GM23248 (cell line): ENCODE measurements around the gene NRP1. TPM values are rescaled to one million over a fixed set of nuclear protein-coding genes. Genes with fewer than 3 reads are reported as not detected.

Experiments used
- DNase-seq: peaks from one replicate; pipeline ENCODE4 v3.0.0-alpha.2; 2015
- H2AFZ ChIP-seq: fragments of 200-600 bp; sonication (generic); 2 replicates; pipeline ENCODE4 v1.6.1; 2016; ENCODE audit warnings: antibody characterized with exemption
- H3F3A ChIP-seq: fragments of 200-600 bp; sonication (generic); 2 replicates; pipeline ENCODE4 v1.6.1; 2016; ENCODE audit warnings: mild to moderate bottlenecking, antibody characterized with exemption, mixed run types; ENCODE audit not compliant: insufficient read depth
- H3K27ac ChIP-seq: fragments of 200-600 bp; sonication (generic); 2 replicates; pipeline ENCODE4 v1.5.1; 2016; ENCODE audit warnings: mild to moderate bottlenecking
- H3K27me3 ChIP-seq: fragments of 200-600 bp; sonication (generic); replicated peaks from 2 replicates; pipeline ENCODE4 v1.6.1; 2016; ENCODE audit warnings: mild to moderate bottlenecking; ENCODE audit not compliant: insufficient read depth
- H3K36me3 ChIP-seq: fragments of 200-600 bp; sonication (generic); 2 replicates; pipeline ENCODE4 v1.6.1; 2016; ENCODE audit warnings: low read depth, mild to moderate bottlenecking
- H3K4me1 ChIP-seq: fragments of 200-600 bp; sonication (generic); 2 replicates; pipeline ENCODE4 v1.6.1; 2016; ENCODE audit warnings: mild to moderate bottlenecking; ENCODE audit not compliant: insufficient read depth
- H3K4me2 ChIP-seq: fragments of 200-600 bp; sonication (generic); one replicate; pipeline ENCODE4 v1.6.1; 2016; ENCODE audit warnings: mild to moderate bottlenecking; ENCODE audit not compliant: unreplicated experiment
- H3K4me3 ChIP-seq: fragments of 200-600 bp; sonication (generic); 2 replicates; pipeline ENCODE4 v1.5.1; 2016; ENCODE audit warnings: mild to moderate bottlenecking
- H3K79me2 ChIP-seq: fragments of 200-600 bp; sonication (generic); 2 replicates; pipeline ENCODE4 v1.6.1; 2016; ENCODE audit warnings: mild to moderate bottlenecking; ENCODE audit not compliant: insufficient read depth
- H3K9ac ChIP-seq: fragments of 200-600 bp; sonication (generic); 2 replicates; pipeline ENCODE4 v1.6.1; 2016; ENCODE audit warnings: mild to moderate bottlenecking
- H3K9me2 ChIP-seq: fragments of 200-600 bp; sonication (generic); 2 replicates; pipeline ENCODE4 v1.6.1; 2016; ENCODE audit warnings: mixed run types, mild to moderate bottlenecking, moderate library complexity; ENCODE audit not compliant: insufficient read depth
- H3K9me3 ChIP-seq: fragments of 200-600 bp; sonication (generic); one replicate; pipeline ENCODE4 v1.6.1; 2017; ENCODE audit warnings: low read depth
- H4K20me1 ChIP-seq: fragments of 200-600 bp; sonication (generic); 2 replicates; pipeline ENCODE4 v1.6.0; 2016; ENCODE audit not compliant: insufficient read depth
- EZH2 ChIP-seq: fragments of 200-600 bp; sonication (generic); IDR thresholded peaks from 2 replicates; pipeline ENCODE4 v1.6.1; 2018; ENCODE audit warnings: antibody characterized with exemption, mild to moderate bottlenecking; ENCODE audit not compliant: insufficient read depth, poor library complexity, severe bottlenecking
- EZH2phosphoT487 ChIP-seq: fragments of 200-600 bp; sonication (generic); IDR thresholded peaks from 2 replicates; pipeline ENCODE4 v1.6.1; 2018; ENCODE audit warnings: antibody characterized with exemption, moderate library complexity, mild to moderate bottlenecking, low read depth; ENCODE audit not compliant: insufficient read depth
- WGBS, 2 experiments: methylation state at CpG; one replicate each; pipeline ENCODE4 v1.1.6; 2015 to 2017; ENCODE audit warnings: low lambda C conversion rate in 2 of 2, low coverage in 1 of 2; ENCODE audit errors: missing lambda C conversion rate in 2 of 2; 5-methylcytosine and 5-hydroxymethylcytosine counted together
- in situ Hi-C: fragments of 300-500 bp; cut with MboI; formaldehyde crosslinking; loops from 2 replicates; pipeline ENCODE4 v1.15.0; 2020
- polyA plus RNA-seq: library from polyadenylated mRNA; unstranded; fragments of >200 nt; fragmentation: Nextera tagmentation; extraction: Ambion mirVana; gene quantifications from 2 replicates; pipeline ENCODE4 v1.2.1, GENCODE V29; 2016
- total RNA-seq: library from RNA; depleted of rRNA; stranded (reverse); fragments of >200 nt; shearing (Covaris generic); gene quantifications from 2 replicates; pipeline ENCODE4 v1.2.3, GENCODE V29; 2014

The NRP1 gene
- total and polyA plus RNA-seq, 2 experiments from 2014 or later = 152 to 175 TPM

- H3K4me2 ChIP-seq = no peak overlapping the region
- no peaks in the 10 kb centered on the region for H3K9me3 ChIP-seq
- H3F3A ChIP-seq = peaks cover 45% of the 10 kb centered on the region
- H3K27me3 ChIP-seq = no peaks in the 10 kb centered on the region
- 81 to 95% methylated on average over 1 of the region's 1 CpG for WGBS, 2 experiments
- H3K27ac ChIP-seq = no peak overlapping the region
- no peaks in the 10 kb centered on the region for H4K20me1 ChIP-seq
- in situ Hi-C loops = no loop called here
- no peak overlapping the region for H3K4me3 ChIP-seq
- no peak for TF ChIP-seq EZH2
- no peak for TF ChIP-seq EZH2phosphoT487
- no peak overlapping the region for H2AFZ ChIP-seq
- 0 out of 2 replicates have a peak, but pooled peaks cover 8% of the 10 kb centered on the region for H3K36me3 ChIP-seq
- H3K79me2 ChIP-seq = peaks cover 5% of the 10 kb centered on the region; the same call in 1 of the 2 replicates
- peaks cover 27% of the 10 kb centered on the region for H3K4me1 ChIP-seq
- H3K9me2 ChIP-seq = no peaks in the 10 kb centered on the region
- DNase-seq = peak; percentile 36
- no peak overlapping the region for H3K9ac ChIP-seq
Measured at GRCh38 chr10:33190406-33190805, 144.1 kb downstream of the NRP1 start.

- TF ChIP-seq EZH2phosphoT487 (no peak), EZH2 (no peak)
- in situ Hi-C loops = no loop called here
Measured at GRCh38 chr10:33189808-33190207, 144.7 kb downstream of the NRP1 start.

GRCh38 chr10:33189363-33189762 lies 145.1 kb downstream of the NRP1 start:
- H4K20me1 ChIP-seq = no peaks in the 10 kb centered on the region
- H3K9ac ChIP-seq = no peak overlapping the region
- H3F3A ChIP-seq = peaks cover 41% of the 10 kb centered on the region
- H3K9me2 ChIP-seq = no peaks in the 10 kb centered on the region
- H3K79me2 ChIP-seq = peaks cover 5% of the 10 kb centered on the region; the same call in 1 of the 2 replicates
- H3K9me3 ChIP-seq = no peaks in the 10 kb centered on the region
- H3K4me1 ChIP-seq = peaks cover 16% of the 10 kb centered on the region
- no peak for TF ChIP-seq EZH2
- H3K27ac ChIP-seq = no peak overlapping the region
- DNase-seq = no peak
- in situ Hi-C loops = no loop called here
- H3K4me2 ChIP-seq = no peak overlapping the region
- no peaks in the 10 kb centered on the region for H3K27me3 ChIP-seq
- H3K36me3 ChIP-seq = peaks cover 13% of the 10 kb centered on the region; the same call in 1 of the 2 replicates
- 90 to 92% methylated on average over 6 of the region's 6 CpGs for WGBS, 2 experiments
- no peak overlapping the region for H2AFZ ChIP-seq
- no peak overlapping the region for H3K4me3 ChIP-seq

More at GRCh38 chr10:33189808-33190207, 144.7 kb downstream of the NRP1 start:
- no peak for DNase-seq
- Histone ChIP-seq H4K20me1 (no peaks in the 10 kb centered on the region), H3K4me2 (no peak overlapping the region), H3K4me1 (peaks cover 21% of the 10 kb centered on the region), H3K9ac (no peak overlapping the region), H3K36me3 (peaks cover 13% of the 10 kb centered on the region; the same call in 1 of the 2 replicates), H3K9me3 (no peaks in the 10 kb centered on the region), H3K79me2 (peaks cover 5% of the 10 kb centered on the region; the same call in 1 of the 2 replicates), H3K27ac (no peak overlapping the region), H3F3A (peaks cover 45% of the 10 kb centered on the region), H3K27me3 (no peaks in the 10 kb centered on the region), H3K4me3 (no peak overlapping the region), H2AFZ (no peak overlapping the region), H3K9me2 (no peaks in the 10 kb centered on the region)
- 97 to 98% methylated on average over 8 of the region's 8 CpGs for WGBS, 2 experiments

GRCh38 chr10:33187427-33187999 lies 147.0 kb downstream of the NRP1 start:
- TF ChIP-seq EZH2 (no peak), EZH2phosphoT487 (no peak)
- H3F3A ChIP-seq = peaks cover 40% of the 10 kb centered on the region
- H3K27me3 ChIP-seq = no peaks in the 10 kb centered on the region
- H4K20me1 ChIP-seq = no peaks in the 10 kb centered on the region
- H3K9me2 ChIP-seq = no peaks in the 10 kb centered on the region
- no peak for DNase-seq
- no peak overlapping the region for H3K4me3 ChIP-seq
- H3K79me2 ChIP-seq = peaks cover 5% of the 10 kb centered on the region; the same call in 1 of the 2 replicates
- peaks cover 23% of the 10 kb centered on the region; the same call in 1 of the 2 replicates for H3K36me3 ChIP-seq
- H3K4me2 ChIP-seq = no peak overlapping the region
- no peak overlapping the region for H3K9ac ChIP-seq
- no peak overlapping the region for H3K27ac ChIP-seq
- 92 to 94% methylated on average over 9 of the region's 9 CpGs for WGBS, 2 experiments
- H3K4me1 ChIP-seq = no peaks in the 10 kb centered on the region
- no peak overlapping the region for H2AFZ ChIP-seq
- no peaks in the 10 kb centered on the region for H3K9me3 ChIP-seq
- in situ Hi-C loops = no loop called here
